ENCODE data around the gene SERBP1. TPM values are rescaled to one million over a fixed set of nuclear protein-coding genes. Genes with fewer than 3 reads are reported as not detected.

The SERBP1 gene
- total and polyA plus RNA-seq, 2 of the 8 experiments (the other 6 are each of a cell fraction or from before 2014, with no cell fraction given), result 229 to 536 TPM

GRCh38 chr1:67393737-67394136 is 36.5 kb downstream of the SERBP1 start:
- no peak overlapping the region for H3K27ac ChIP-seq (ENCODE audit: low read depth, low read length)
- H2BK5ac ChIP-seq (ENCODE audit: low read depth, low read length), result no peak overlapping the region
- no peaks in the 10 kb centered on the region for H3K79me1 ChIP-seq (ENCODE audit: low read depth, low read length)
- no peak overlapping the region for H2AK5ac ChIP-seq (ENCODE audit: low read depth, low read length)
- no peak overlapping the region for H3K14ac ChIP-seq (ENCODE audit: insufficient read length)
- POLR2A ChIA-PET (ENCODE audit: partially characterized antibody), result interaction anchor here (0.6 to 4.9 kb wide), 6 partner anchors 8 to 48 kb away, joined by 3 to 43 read pairs (median 4); no protein-coding TSS in a partner anchor
- no peaks in the 10 kb centered on the region for H3K27me3 ChIP-seq (replicated peaks in 1 of 4; ENCODE audit: control insufficient read depth in 3 of 4, extremely low read depth in 1 of 4, insufficient read depth in 3 of 4, low read length in 3 of 4)
- no peaks in the 10 kb centered on the region for H4K20me1 ChIP-seq (replicated peaks in 1 of 2; ENCODE audit: control insufficient read depth in 1 of 2, insufficient read depth in 2 of 2, low read length in 2 of 2)
- no peak overlapping the region for H4K8ac ChIP-seq (ENCODE audit: extremely low read depth, insufficient read depth, low read length)
- no peak overlapping the region for H3K56ac ChIP-seq (replicated peaks; ENCODE audit: insufficient read length, low read depth, low read length)
- no peak overlapping the region for H2AFZ ChIP-seq (ENCODE audit: low read length)
- DNase-seq (ENCODE audit: low read depth in 1 of 2, low spot score in 2 of 2), result no peak
- 58% methylated on average over 3 of the region's 3 CpGs; no CpG with 5 or more reads in 1 of the 2 experiments for whole genome bisulfite sequencing, 2 experiments (ENCODE audit: extremely low coverage in 1 of 2, insufficient coverage in 1 of 2, insufficient read length in 1 of 2, insufficient replicate concordance in 2 of 2, low coverage in 1 of 2, low lambda C conversion rate in 2 of 2, missing lambda C conversion rate in 1 of 2)
- no peak overlapping the region for H2BK12ac ChIP-seq (ENCODE audit: low read depth, low read length)
- peaks cover 0 to 10% (median 0%) of the 10 kb centered on the region in 4 experiments; a peak in 2 of 8 replicates for H3K36me3 ChIP-seq (ENCODE audit: control insufficient read depth in 2 of 4, insufficient read depth in 4 of 4, low read length in 3 of 4)
- H3K23me2 ChIP-seq (ENCODE audit: low read depth, low read length), result no peaks in the 10 kb centered on the region
- no peak overlapping the region for H4K5ac ChIP-seq (ENCODE audit: insufficient read length, low read depth, low read length)
- H2BK20ac ChIP-seq (ENCODE audit: low read length), result no peak overlapping the region
- no peak overlapping the region for H2BK120ac ChIP-seq (replicated peaks; ENCODE audit: low read depth, low read length)
- H3K9ac ChIP-seq (replicated peaks in 1 of 4; ENCODE audit: extremely low read depth in 1 of 4, low read depth in 3 of 4, low read length in 3 of 4), result no peak overlapping the region
- H3K4ac ChIP-seq (replicated peaks; ENCODE audit: insufficient read length, low read depth, low read length), result no peak overlapping the region
- CTCF ChIA-PET (ENCODE audit: partially characterized antibody), result interaction anchor here (0.7 to 1.9 kb wide), 8 partner anchors 9 to 180 kb away, joined by 3 to 7 read pairs (median 4); no protein-coding TSS in a partner anchor
- FAIRE-seq, result no peak
- no peaks in the 10 kb centered on the region for H3K79me2 ChIP-seq (ENCODE audit: control insufficient read depth in 1 of 2, insufficient read depth in 2 of 2, low read length in 2 of 2)
- no peaks in the 10 kb centered on the region; a peak in 1 of 4 replicates for H3K9me3 ChIP-seq (ENCODE audit: insufficient read depth in 2 of 2, low read depth in 1 of 2, low read length in 1 of 2)
- no peak overlapping the region for H4K91ac ChIP-seq (replicated peaks; ENCODE audit: insufficient read length, low read length)
- no peak overlapping the region for H3K4me3 ChIP-seq (ENCODE audit: extremely low read depth in 1 of 4, insufficient read depth in 2 of 4, low read depth in 3 of 4, low read length in 4 of 4)
- H2BK15ac ChIP-seq (ENCODE audit: low read length), result no peak overlapping the region
- no peak overlapping the region for H3K23ac ChIP-seq (ENCODE audit: insufficient read length)
- H3K4me2 ChIP-seq (ENCODE audit: insufficient read depth in 1 of 2, low read depth in 2 of 2, low read length in 2 of 2), result no peak overlapping the region
- H3K18ac ChIP-seq (ENCODE audit: extremely low read depth, low read length), result no peak overlapping the region
- H3K4me1 ChIP-seq (replicated peaks in 1 of 4; ENCODE audit: control insufficient read depth in 3 of 4, insufficient read depth in 4 of 4, low read length in 3 of 4), result peaks cover 3 to 9% (median 5%) of the 10 kb centered on the region in 4 experiments; a peak in 6 of 7 replicates
- TF ChIP-seq POU5F1 (IDR thresholded peaks at IDR 0.05; ENCODE audit: low read depth, low read length), result no peak
- no peak for TF ChIP-seq SP4 (IDR thresholded peaks at IDR 0.05; ENCODE audit: low read length)
- no peak for TF ChIP-seq ASH2L (IDR thresholded peaks at IDR 0.05; ENCODE audit: low read length)
- no peak for TF ChIP-seq POLR2AphosphoS5 (IDR thresholded peaks at IDR 0.05; ENCODE audit: low read depth, low read length)
- no peak for TF ChIP-seq CTCF (IDR thresholded peaks at IDR 0.05; ENCODE audit: control extremely low read depth in 1 of 3, insufficient read depth in 1 of 3, low read depth in 1 of 3, low read length in 3 of 3)
- no peak for TF ChIP-seq ATF2 (IDR thresholded peaks at IDR 0.05; ENCODE audit: low read length)
- no peak for TF ChIP-seq JUND (IDR thresholded peaks at IDR 0.05; ENCODE audit: low read length)
- no peak for TF ChIP-seq BCL11A (IDR thresholded peaks at IDR 0.05; ENCODE audit: low read depth in 2 of 2, low read length in 2 of 2)
- TF ChIP-seq TEAD4 (IDR thresholded peaks at IDR 0.05; ENCODE audit: low read depth, low read length), result no peak
- no peak for TF ChIP-seq CHD2 (IDR thresholded peaks at IDR 0.05; ENCODE audit: low read length)
- no peak for TF ChIP-seq RXRA (IDR thresholded peaks at IDR 0.05; ENCODE audit: insufficient read depth, low read depth, low read length)
